NOMO-1 treated with DMSO at 0.1 percent for 48 hours (cell line): ENCODE results near the gene TMEM250.
A peak's percentile ranks its signal among the peaks of the same experiment; 100 is the strongest.

Source experiments
- DNase-seq: peaks from one replicate; lab custom pipeline; 2025; ENCODE audit not compliant: unreplicated experiment; lab: John Stamatoyannopoulos, UW

The TMEM250 gene

DNA sequence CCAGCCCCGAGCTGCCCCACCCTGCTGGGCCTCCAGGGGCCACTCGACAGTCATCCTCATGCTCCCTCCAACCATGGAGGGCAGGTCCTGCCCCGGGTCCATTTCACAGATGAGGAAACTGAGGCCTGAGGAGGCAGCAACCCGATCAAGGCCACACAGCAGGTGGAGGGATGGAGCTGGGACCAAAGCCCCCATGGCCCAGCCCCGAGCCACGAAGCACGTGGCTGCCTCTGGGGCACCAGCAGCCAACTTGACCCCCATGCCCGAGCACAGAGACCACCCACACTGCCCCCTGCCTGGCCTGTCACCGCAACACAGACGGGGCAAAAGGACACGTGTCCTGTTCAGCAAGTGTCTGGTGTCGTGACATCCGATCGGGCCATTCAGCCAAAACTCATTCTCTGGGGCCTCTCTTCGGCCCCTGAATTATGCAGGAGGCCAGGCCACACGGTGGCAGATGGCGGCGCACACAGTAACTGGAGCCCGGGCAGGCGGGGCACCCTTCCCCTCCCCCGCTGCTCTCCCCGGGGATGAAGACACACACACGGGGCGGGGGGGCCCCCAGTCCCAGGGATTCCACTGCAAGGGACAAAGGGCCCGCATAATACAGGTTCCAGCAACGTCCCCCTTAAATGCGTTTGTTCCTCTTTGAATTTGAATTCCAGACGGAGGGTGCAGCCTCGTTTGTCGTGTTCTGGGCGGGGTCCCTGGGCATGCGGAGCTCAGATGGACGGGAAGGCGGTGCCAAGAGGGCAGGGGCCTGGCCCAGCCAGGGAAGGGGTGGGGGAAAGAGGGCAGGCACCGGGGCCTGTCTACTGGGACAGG lies 29.4 kb upstream of the TMEM250 start:
- DNase-seq = no peak

DNA sequence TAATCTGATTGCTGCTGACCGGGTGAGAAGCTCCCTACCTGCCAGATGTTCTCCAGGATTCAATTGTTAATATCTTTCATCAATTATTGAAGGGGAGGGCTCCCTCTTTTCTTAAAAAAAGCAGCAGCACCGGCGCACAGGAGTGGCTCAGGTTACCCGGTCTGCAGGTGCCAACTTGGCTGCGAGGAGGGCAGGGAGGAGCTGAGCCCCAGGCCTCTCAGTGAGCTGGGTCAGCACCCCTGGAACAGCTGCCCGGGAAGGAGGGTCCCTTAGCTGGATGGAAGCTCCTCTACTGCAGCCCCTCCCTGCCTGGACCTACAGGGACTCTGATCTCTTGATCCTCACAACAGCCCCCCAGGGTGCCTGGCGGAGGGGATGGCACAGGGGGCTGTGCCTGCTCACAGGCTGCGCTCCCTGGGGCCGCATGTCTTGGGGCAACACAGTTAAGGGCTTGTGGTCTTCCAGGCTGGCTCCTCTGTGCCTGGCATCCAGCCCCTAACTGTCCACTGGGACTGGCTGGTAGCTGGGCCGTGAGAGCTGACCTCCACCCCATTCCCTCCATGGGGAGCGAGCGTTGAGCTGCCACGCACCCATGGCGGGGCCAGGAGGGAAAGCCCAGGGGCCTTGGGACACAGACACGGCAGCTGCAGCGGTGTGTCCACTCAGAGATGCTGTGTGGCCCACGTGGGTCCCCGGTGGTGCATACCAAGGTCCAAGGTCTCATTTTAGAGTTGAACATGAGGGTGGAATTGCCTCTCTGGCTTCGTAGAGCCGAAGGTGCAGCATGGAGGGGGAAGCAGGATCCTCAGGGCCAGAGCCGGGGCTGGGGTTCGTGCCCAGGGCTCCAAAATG lies 28.6 kb upstream of the TMEM250 start:
- no peak for DNase-seq

GRCh38 chr9:136146126-136147037 lies 27.7 kb upstream of the TMEM250 start:
- no peak for DNase-seq

DNA sequence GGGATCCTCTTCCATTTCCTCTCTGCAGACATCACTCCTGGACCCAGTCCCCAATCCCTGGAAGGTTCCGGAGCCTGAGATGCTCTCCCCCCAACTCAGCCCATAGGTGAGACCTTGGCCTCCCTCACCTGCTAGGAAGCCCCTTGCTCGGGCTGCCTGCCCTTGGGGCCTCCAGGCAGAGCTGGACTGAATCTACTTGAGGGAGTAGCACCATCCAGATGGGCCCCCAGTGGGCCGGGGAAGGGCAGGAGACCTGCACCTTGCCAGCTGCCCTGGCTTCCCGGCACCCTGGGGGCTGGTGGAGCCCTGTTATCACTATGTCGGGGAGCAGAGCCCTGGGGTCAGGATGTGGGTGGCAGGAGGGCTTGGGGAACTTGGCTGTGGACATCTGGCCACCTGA lies 26.9 kb upstream of the TMEM250 start:
- DNase-seq = no peak

GRCh38 chr9:136144450-136144849 lies 25.8 kb upstream of the TMEM250 start:
- no peak for DNase-seq

GRCh38 chr9:136143215-136144001 lies 24.7 kb upstream of the TMEM250 start:
- DNase-seq = peak; percentile 15

- DNase-seq = no peak
Measured at GRCh38 chr9:136142859-136143214, 24.2 kb upstream of the TMEM250 start.

GRCh38 chr9:136142414-136142796 lies 23.7 kb upstream of the TMEM250 start:
- no peak for DNase-seq

DNA sequence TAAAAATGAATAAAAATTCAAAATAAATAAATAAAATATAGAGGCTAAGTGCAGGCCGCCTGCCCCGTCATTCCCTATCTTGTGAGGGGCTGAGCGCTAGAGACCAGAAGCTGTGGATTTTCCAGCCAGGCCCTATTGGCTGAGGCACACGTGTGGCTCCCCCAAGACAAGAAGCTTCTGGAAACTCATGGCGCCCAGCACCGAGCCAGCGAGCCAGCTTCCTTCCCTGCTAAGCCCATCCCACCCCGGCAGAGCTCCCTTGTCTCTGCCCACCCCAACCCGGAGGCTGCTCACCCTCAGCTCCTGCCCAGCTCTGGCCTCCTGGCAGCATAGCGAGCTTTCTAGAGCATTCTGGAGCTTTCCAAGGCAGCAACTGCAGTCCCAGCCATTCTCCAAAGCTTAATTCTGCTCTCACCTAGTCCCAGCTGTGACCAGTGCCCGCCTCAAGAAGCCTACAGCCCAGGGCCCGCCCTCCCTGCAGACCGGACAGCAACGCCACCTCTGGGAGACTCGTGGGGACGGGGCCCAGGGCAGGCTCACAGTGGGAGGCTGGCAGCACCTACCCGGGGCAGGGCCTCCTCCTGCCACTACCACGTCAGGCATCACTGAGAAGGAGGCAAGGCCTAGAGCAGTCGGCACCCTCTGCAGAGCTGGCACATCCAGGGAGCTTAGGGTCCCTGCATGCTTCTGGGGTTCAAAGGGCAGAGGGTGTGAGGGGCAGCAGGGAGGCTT lies 23.2 kb upstream of the TMEM250 start:
- no peak for DNase-seq

DNA sequence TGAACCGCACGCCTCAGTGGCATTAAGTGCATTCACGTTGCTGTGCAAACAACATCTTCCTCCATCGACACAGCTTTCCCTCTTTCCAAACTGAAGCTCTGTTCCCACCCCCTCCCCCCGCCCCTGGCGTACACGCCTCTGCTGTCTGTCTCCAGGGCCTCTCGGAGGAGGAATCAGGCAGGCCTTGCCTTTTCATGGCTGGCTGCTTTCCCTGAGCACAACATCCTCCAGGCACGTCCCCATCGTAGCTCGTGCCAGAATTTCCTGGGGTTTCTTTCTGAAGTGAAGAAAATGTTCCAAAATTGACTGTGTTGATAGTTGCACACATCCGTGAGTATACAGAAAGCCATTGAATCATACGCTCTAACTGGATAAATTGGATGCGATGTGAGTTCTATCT lies 22.3 kb upstream of the TMEM250 start:
- no peak for DNase-seq

DNA sequence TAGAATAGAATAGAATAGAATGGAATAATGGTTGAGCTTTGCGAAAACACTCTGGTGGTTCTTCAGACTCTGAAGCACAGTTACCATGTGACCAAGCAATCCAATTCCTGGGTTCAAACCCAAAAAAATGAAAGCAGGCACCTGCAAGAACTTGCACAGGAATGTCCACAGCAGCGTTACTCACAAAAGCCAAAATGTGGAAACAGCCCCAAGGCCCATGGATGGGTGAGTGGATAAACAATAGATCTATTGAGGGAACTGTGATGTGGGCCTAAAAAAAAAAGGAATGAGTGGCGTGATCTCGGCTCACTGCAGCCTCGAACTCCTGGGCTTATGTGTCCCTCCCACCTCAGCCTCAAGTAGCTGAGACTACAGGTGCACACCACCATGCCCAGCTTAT lies 21.4 kb upstream of the TMEM250 start:
- no peak for DNase-seq

DNA sequence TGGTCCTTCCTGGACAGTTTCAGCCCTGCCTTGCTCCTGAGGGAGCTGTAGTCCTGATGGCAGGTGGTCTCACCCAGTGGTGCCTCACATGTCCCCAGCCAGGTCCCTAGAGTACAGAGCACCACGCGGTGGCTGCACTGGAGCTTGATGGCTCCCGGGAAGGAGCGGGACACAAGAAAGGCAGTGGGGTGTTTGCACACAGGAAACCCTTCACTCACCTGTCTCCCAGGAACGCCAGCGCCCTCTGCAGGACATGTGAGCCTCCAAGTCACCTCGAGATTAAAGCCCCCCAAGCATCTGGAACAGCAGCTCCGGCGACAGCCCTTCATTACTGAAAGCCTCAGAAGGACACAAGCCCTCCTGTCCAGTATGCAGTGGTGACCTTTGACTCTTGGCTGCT lies 19.9 kb upstream of the TMEM250 start:
- no peak for DNase-seq

- no peak for DNase-seq
Measured at GRCh38 chr9:136137321-136138265, 18.9 kb upstream of the TMEM250 start.

DNA sequence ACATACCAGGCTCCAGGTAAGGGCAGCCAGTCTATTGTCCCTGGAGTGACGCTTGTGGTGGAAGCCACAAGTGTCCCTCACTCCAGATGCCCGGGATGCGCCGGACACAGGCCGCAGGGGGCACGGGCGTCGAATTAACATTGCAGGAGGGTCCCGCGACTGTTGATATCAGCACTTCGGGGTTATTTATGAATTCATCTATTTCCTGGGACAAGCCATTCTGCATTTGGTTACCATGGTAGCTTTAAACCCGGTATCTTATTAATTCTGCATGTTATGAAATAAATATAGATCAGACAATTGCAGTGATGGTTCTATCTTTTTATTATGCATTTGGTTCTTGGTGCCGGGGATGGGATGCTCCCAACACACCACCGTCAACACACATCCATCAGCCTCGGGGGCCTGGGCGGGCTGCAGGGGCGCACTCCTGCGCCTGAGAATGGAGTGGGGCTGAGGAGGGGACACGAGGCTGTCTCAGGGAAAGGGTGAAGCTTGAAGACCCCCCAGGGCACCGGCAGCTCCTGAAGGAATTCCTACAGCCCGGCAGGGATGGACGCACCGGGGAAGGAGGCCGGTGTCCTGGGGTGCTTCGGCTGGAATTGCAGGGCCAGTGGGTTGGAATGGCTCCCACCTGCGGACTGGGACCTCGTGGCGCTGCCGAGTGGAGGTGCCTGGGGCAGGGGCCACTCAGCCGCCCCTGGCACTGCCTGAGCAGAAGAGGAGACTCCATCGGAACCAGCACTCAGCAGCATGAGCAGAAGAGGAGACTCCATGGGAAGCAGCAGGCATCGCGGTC lies 17.7 kb upstream of the TMEM250 start:
- no peak for DNase-seq

DNA sequence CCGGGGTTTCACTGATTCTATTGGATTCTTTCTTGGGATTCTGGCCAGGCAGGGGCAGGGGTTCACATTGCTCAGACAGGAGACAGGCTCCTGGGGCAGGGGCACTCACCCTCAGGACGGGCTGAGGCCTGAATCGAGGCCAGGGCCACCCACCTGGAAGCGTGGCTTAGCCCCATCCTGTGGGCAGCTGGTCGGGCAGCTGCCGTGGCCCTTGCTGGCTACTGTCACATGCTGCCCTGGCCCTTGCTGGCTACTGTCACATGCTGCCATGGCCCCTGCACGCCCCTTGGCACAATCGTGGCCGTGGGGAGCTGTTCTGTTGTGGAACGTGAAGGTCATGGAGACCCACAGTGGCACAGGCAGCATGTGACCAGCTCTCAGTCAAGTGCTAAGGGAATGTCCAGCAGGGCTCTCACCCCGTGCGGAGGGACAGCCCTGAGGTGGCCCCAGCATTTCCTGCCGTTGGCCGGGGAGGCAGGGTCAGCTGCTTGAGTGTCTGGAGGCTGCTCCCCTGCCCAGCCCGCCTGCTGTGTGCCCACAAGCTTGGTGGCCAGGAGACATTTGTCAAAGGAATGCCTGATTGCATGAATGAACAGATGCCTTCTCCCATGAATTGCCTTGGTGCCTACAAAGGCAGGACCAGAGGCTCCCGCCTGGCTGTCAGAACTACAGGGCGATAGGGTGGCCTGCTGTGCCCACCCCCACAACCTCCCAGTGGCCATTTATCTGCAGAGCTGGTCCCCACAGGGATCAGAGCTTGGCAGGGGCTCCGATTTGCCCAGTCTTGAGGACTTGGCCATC lies 16.9 kb upstream of the TMEM250 start:
- no peak for DNase-seq

GRCh38 chr9:136133959-136134484 lies 15.3 kb upstream of the TMEM250 start:
- no peak for DNase-seq
